Pons (tissue), 1 donor: ENCODE measurements around the gene SEMA3B.
A peak's percentile ranks its signal among the peaks of the same experiment; 100 is the strongest.
"Not testable (repeated sequence)": the region's sequence is repeated elsewhere in the genome, so short reads cannot be mapped to it uniquely, and the experiment has no call there.

Source experiments
- DNase-seq: peaks from one replicate; pipeline ENCODE4 v3.0.0-alpha.2; 2016; ENCODE audit warnings: low spot score

Gene SEMA3B

GRCh38 chr3:50272911-50273688 is 4.2 kb downstream of the SEMA3B start:
- peak; percentile 87 for DNase-seq

- no peak for DNase-seq
Measured at GRCh38 chr3:50273689-50274065, 4.7 kb downstream of the SEMA3B start.

- DNase-seq: no peak
Measured at GRCh38 chr3:50274371-50275104, 5.6 kb downstream of the SEMA3B start.

GRCh38 chr3:50275141-50275995 is 6.4 kb downstream of the SEMA3B start:
- DNase-seq: no peak

- no peak for DNase-seq
Measured at GRCh38 chr3:50275996-50276761, 7.2 kb downstream of the SEMA3B start.

GRCh38 chr3:50276762-50277101 is 7.8 kb downstream of the SEMA3B start:
- no peak for DNase-seq

GRCh38 chr3:50278123-50278879 is 9.4 kb downstream of the SEMA3B start:
- DNase-seq: peak; percentile 91

GRCh38 chr3:50278880-50279224 is 9.9 kb downstream of the SEMA3B start, which contains the start of gene LSMEM2:
Gene LSMEM2 (plus strand): TSS chr3:50279087. CDS start chr3:50279114, 27 bp downstream.
- no peak for DNase-seq

- DNase-seq: no peak
Measured at GRCh38 chr3:50279255-50280016, 10.5 kb downstream of the SEMA3B start.

- not testable (repeated sequence) for DNase-seq
Measured at GRCh38 chr3:50284121-50284520, 15.2 kb downstream of the SEMA3B start.

- DNase-seq: no peak
Measured at GRCh38 chr3:50286322-50287227, 17.6 kb downstream of the SEMA3B start.

GRCh38 chr3:50287262-50287661 is 18.3 kb downstream of the SEMA3B start:
- no peak for DNase-seq

GRCh38 chr3:50288387-50289007 is 19.6 kb downstream of the SEMA3B start:
- no peak for DNase-seq

- DNase-seq: no peak
Measured at GRCh38 chr3:50289130-50289529, 20.2 kb downstream of the SEMA3B start.

- DNase-seq: no peak
Measured at GRCh38 chr3:50290161-50290641, 21.3 kb downstream of the SEMA3B start.

GRCh38 chr3:50292159-50293078 is 23.5 kb downstream of the SEMA3B start, which contains the start of gene IFRD2:
Gene IFRD2 (minus strand): TSS chr3:50292429. CDS start chr3:50292274, 155 bp downstream.
- DNase-seq: peak; percentile 97

GRCh38 chr3:50293079-50293801 is 24.3 kb downstream of the SEMA3B start:
- DNase-seq: no peak
